HepG2 (cell line): Measurements from ENCODE around the gene EMILIN1. TPM values are rescaled to one million over a fixed set of nuclear protein-coding genes. Genes with fewer than 3 reads are reported as not detected.

Source experiments
- ATAC-seq: fragments of 200-7000 bp; cut with Tn5 transposase; 3 replicates; pipeline ENCODE4 v1.9.1; 2020; ENCODE audit warnings: mild to moderate bottlenecking, moderate library complexity
- BruUV-seq: library from RNA; stranded (reverse); fragments of 400-500 nt; replicated peaks from 2 replicates; lab custom pipeline; 2021; lab: Mats Ljungman, UMichigan
- CTCF ChIA-PET: fragments of 300-600 bp; formaldehyde crosslinking; extraction: SDS; loops from one replicate; lab custom pipeline; 2021; ENCODE audit warnings: low total read pairs, inconsistent platforms, low intra/inter-chr PET ratio; lab: Yijun Ruan, JAX
- POLR2A ChIA-PET: fragments of 350-600 bp; sonication (Branson Sonifier 250); formaldehyde crosslinking; loops from one replicate; lab custom pipeline; 2020; ENCODE audit warnings: antibody characterized with exemption, inconsistent platforms; lab: Yijun Ruan, JAX
- DNase-seq: peaks from one replicate; pipeline ENCODE4 v3.0.0-alpha.2; 2015; ENCODE audit warnings: low spot score
- FAIRE-seq: peaks from 3 replicates; lab custom pipeline; 2011; peaks lifted over from hg19 to GRCh38; lab: Jason Lieb, UNC
- H2AFZ ChIP-seq: one replicate; pipeline ENCODE4 v1.6.1; 2011; ENCODE audit warnings: low read length, inconsistent platforms
- H3K27ac ChIP-seq: fragments of 300-600 bp; 3 replicates; pipeline ENCODE4 v1.8.0; 2011; ENCODE audit warnings: mixed run types, mild to moderate bottlenecking, mixed read lengths, low read length, inconsistent platforms; ENCODE audit not compliant: insufficient read depth; ENCODE audit errors: extremely low read length
- H3K27me3 ChIP-seq, 2 experiments: fragments of 200-600 bp in 1 of 2; 2 replicates in 1 of 2; 3 replicates in 1 of 2; pipeline versions ENCODE4 v1.6.0 to v1.8.0; 2011; ENCODE audit warnings: low read length in 2 of 2, mild to moderate bottlenecking in 2 of 2, moderate library complexity in 2 of 2, inconsistent platforms in 1 of 2; ENCODE audit not compliant: insufficient read depth in 2 of 2, control insufficient read depth in 1 of 2
- H3K36me3 ChIP-seq, 2 experiments: fragments of 200-600 bp in 1 of 2; replicated peaks in 1 of 2; 2 replicates in 1 of 2; 3 replicates in 1 of 2; pipeline versions ENCODE4 v1.5.1 to v1.8.0; 2011; ENCODE audit warnings: low read length in 2 of 2, inconsistent platforms in 1 of 2; ENCODE audit not compliant: insufficient read depth in 2 of 2, control insufficient read depth in 1 of 2
- H3K4me1 ChIP-seq: 2 replicates; pipeline ENCODE4 v1.5.1; 2012; ENCODE audit warnings: low read length, inconsistent platforms; ENCODE audit not compliant: insufficient read depth
- H3K4me2 ChIP-seq: 2 replicates; pipeline ENCODE4 v1.6.0; 2011; ENCODE audit warnings: low read depth, low read length, inconsistent platforms
- H3K4me3 ChIP-seq, 3 experiments: fragments of 200-600 bp in 1 of 3; sonication (generic), shearing (Covaris generic) in 1 of 3; replicated peaks in 1 of 3; 2 replicates each; pipeline ENCODE4 v1.5.1; 2011 to 2016; ENCODE audit warnings: low read length in 3 of 3, inconsistent platforms in 2 of 3, low read depth in 2 of 3, mild to moderate bottlenecking in 2 of 3, control low read depth in 1 of 3, mixed read lengths in 1 of 3; ENCODE audit not compliant: insufficient read depth in 1 of 3
- H3K79me2 ChIP-seq: one replicate; pipeline ENCODE4 v1.6.1; 2011; ENCODE audit warnings: low read length, inconsistent platforms; ENCODE audit not compliant: insufficient read depth
- H3K9ac ChIP-seq: 2 replicates; pipeline ENCODE4 v1.6.0; 2011; ENCODE audit warnings: mild to moderate bottlenecking, low read depth, low read length, inconsistent platforms; ENCODE audit not compliant: insufficient read depth
- H3K9me3 ChIP-seq: 2 replicates; pipeline ENCODE4 v1.5.1; 2012; ENCODE audit warnings: mild to moderate bottlenecking, low read length
- H4K20me1 ChIP-seq: 2 replicates; pipeline ENCODE4 v1.6.0; 2011; ENCODE audit warnings: inconsistent platforms, mild to moderate bottlenecking, low read length, moderate library complexity; ENCODE audit not compliant: insufficient read depth
- CBX5 ChIP-seq: sonication (generic); formaldehyde crosslinking; IDR thresholded peaks from 2 replicates; pipeline ENCODE4 v1.4.0; 2020; ENCODE audit warnings: missing genetic modification reagents, borderline replicate concordance
- CEBPB ChIP-seq: IDR thresholded peaks from 2 replicates; pipeline ENCODE4 v1.6.1; 2011; ENCODE audit warnings: low read depth, low read length, improper control_type of control experiment, borderline replicate concordance
- EHMT2 ChIP-seq: fragments of 200-600 bp; sonication (generic); IDR thresholded peaks from 2 replicates; pipeline ENCODE4 v1.7.0; 2017; ENCODE audit warnings: antibody characterized with exemption, low read depth, low read length, borderline replicate concordance
- HOXA5 ChIP-seq: sonication (generic); formaldehyde crosslinking; IDR thresholded peaks from 2 replicates; pipeline ENCODE4 v1.4.0; 2020; ENCODE audit warnings: missing genetic modification reagents
- POLR2A ChIP-seq, 2 experiments: IDR thresholded peaks; 2 replicates each; pipeline ENCODE4 v1.6.1; 2011; ENCODE audit warnings: low read depth in 2 of 2, low read length in 2 of 2, mild to moderate bottlenecking in 1 of 2, moderate library complexity in 1 of 2; ENCODE audit not compliant: insufficient read depth in 1 of 2
- ZBTB10 ChIP-seq: sonication (generic); formaldehyde crosslinking; IDR thresholded peaks from 2 replicates; pipeline ENCODE4 v1.4.0; 2020; ENCODE audit warnings: missing genetic modification reagents, borderline replicate concordance
- ZBTB33 ChIP-seq: sonication (generic); formaldehyde crosslinking; IDR thresholded peaks from 2 replicates; pipeline ENCODE4 v1.4.0; 2020; ENCODE audit warnings: missing genetic modification reagents
- ZNF605 ChIP-seq: sonication (generic); formaldehyde crosslinking; IDR thresholded peaks from 2 replicates; pipeline ENCODE4 v1.8.0; 2022; ENCODE audit warnings: mild to moderate bottlenecking, missing genetic modification reagents
- ZNF720 ChIP-seq: sonication (generic); formaldehyde crosslinking; IDR thresholded peaks from 2 replicates; pipeline ENCODE4 v1.4.0; 2020; ENCODE audit warnings: missing genetic modification reagents
- ZNF878 ChIP-seq: sonication (generic); formaldehyde crosslinking; IDR thresholded peaks from 2 replicates; pipeline ENCODE4 v1.8.1; 2023; ENCODE audit warnings: mild to moderate bottlenecking, missing genetic modification reagents, moderate library complexity
- WGBS: methylation state at CpG from one replicate; pipeline ENCODE4 v1.1.6; 2017; ENCODE audit warnings: low lambda C conversion rate; 5-methylcytosine and 5-hydroxymethylcytosine counted together
- in situ Hi-C: cut with HindIII; loops from 2 replicates; pipeline ENCODE4 v1.10.0; 2017; ENCODE audit warnings: low pct_unique_long_range_greater_than_20kb; ENCODE audit not compliant: extremely low pct_ligation_motif_present
- intact Hi-C: fragments of 100-400 bp; cut with micrococcal nuclease; formaldehyde crosslinking; loops from one replicate; pipeline ENCODE4 v1.10.0; 2022; ENCODE audit not compliant: unreplicated experiment
- polyA plus RNA-seq, 8 experiments: library from polyadenylated mRNA; depleted of rRNA in 3 of 8; stranded (reverse) in 7 of 8; unstranded in 1 of 8; fragments of >200 nt; fragmentation: Illumina TruSeq in 4 of 8; extraction: Trizol in 4 of 8; gene quantifications; 2 replicates each; pipeline versions ENCODE4 v1.2.1 to v1.2.3, GENCODE V29; 2011 to 2016; ENCODE audit warnings: low read depth in 4 of 8, missing spikeins in 1 of 8, mixed read lengths in 1 of 8; ENCODE audit not compliant: insufficient read depth in 1 of 8
- total RNA-seq, 5 experiments: library from RNA; depleted of rRNA; stranded (reverse); fragments of >200 nt; fragmentation: Illumina TruSeq; extraction: Trizol; gene quantifications; 2 replicates each; pipeline ENCODE4 v1.2.3, GENCODE V29; 2016; ENCODE audit warnings: low read depth in 1 of 5

EMILIN1 gene
- total and polyA plus RNA-seq, 2 of the 13 experiments (the other 11 are each of a cell fraction or from before 2014, with no cell fraction given), result 8.1 to 9.7 TPM

GRCh38 chr2:27060323-27060722 lies 18.1 kb upstream of the EMILIN1 start:
- no peaks in the 10 kb centered on the region for H3K27me3 ChIP-seq
- no peaks in the 10 kb centered on the region for H3K9me3 ChIP-seq
- in situ Hi-C loops, result no loop called here
- H3K27ac ChIP-seq, result peak overlapping the region; percentile 7
- no peak overlapping the region for H3K4me3 ChIP-seq
- peaks cover 12 to 38% of the 10 kb centered on the region in 2 experiments for H3K36me3 ChIP-seq
- H3K9ac ChIP-seq, result no peak overlapping the region
- ATAC-seq (peak; percentile 51), DNase-seq (no peak)
- ChIA-PET CTCF (no interaction called here), POLR2A (interaction anchor here (2.0 to 11.6 kb wide), 5 partner anchors 7 to 34 kb away, joined by 5 to 100 read pairs (median 19); partner anchors contain the start of genes AGBL5 and OST4)
- no peak overlapping the region for H2AFZ ChIP-seq
- no peaks in the 10 kb centered on the region for H3K4me1 ChIP-seq
- no peaks in the 10 kb centered on the region for H3K79me2 ChIP-seq
- H4K20me1 ChIP-seq, result peaks cover 2% of the 10 kb centered on the region; the same call in 1 of the 2 replicates
- no TSS peak for BruUV-seq
- no peak for TF ChIP-seq ZNF720 (CRISPR knock-in tag)
- TF ChIP-seq HOXA5 (CRISPR knock-in tag), result no peak
- no peak for TF ChIP-seq CBX5
- 0 out of 2 replicates have a peak, but pooled peaks have one; percentile 34 for TF ChIP-seq ZNF605 (CRISPR knock-in tag)
- no peak for TF ChIP-seq ZBTB10
- TF ChIP-seq ZNF878, result no peak
- 0 out of 2 replicates have a peak, but pooled peaks have one; percentile 8 for TF ChIP-seq ZBTB33 (CRISPR knock-in tag)
- TF ChIP-seq POLR2A (IDR thresholded peaks at IDR 0.05; ENCODE audit: insufficient read depth in 1 of 2, low read depth in 2 of 2, low read length in 2 of 2), result 0 out of 4 replicates have a peak, but pooled peaks of 1 of the 2 experiments have one; percentile 35
- no peak for TF ChIP-seq EHMT2
- no peak for TF ChIP-seq CEBPB
- TF ChIP-seq, all 625 proteins: peak for 3
- no peak for FAIRE-seq
- intact Hi-C loops, result no loop called here
- 80% methylated on average over 3 of the region's 3 CpGs for WGBS
- H3K4me2 ChIP-seq, result no peak overlapping the region
